ENCODE results near the gene LNPEP.
A peak's percentile ranks its signal among the peaks of the same experiment; 100 is the strongest.

LNPEP gene

GRCh38 chr5:96973532-96974401 is 37.9 kb downstream of the LNPEP start:
- Histone ChIP-seq H3K9ac (ENCODE audit: insufficient read length, low read depth) (no peak overlapping the region), H3K36me3 (ENCODE audit: insufficient read depth, insufficient read length, low read length) (no peaks in the 10 kb centered on the region)

GRCh38 chr5:96975656-96976055 is 39.8 kb downstream of the LNPEP start:
- peaks cover 4% of the 10 kb centered on the region for H3K36me3 ChIP-seq (ENCODE audit: insufficient read depth, insufficient read length, low read length)
- TF ChIP-seq YY1 (IDR thresholded peaks at IDR 0.05; ENCODE audit: insufficient read depth, insufficient read length) (no peak), ZNF274 (IDR thresholded peaks at IDR 0.05; ENCODE audit: low read depth, low read length) (no peak), SUZ12 (IDR thresholded peaks at IDR 0.05; ENCODE audit: extremely low read depth, insufficient read depth, insufficient read length) (no peak)
- no peaks in the 10 kb centered on the region for H3K27me3 ChIP-seq (ENCODE audit: insufficient read depth, insufficient read length)
- H3K9me3 ChIP-seq (ENCODE audit: insufficient read depth, low read length) = no peaks in the 10 kb centered on the region
- no peak for DNase-seq (ENCODE audit: low read depth, low spot score)
- H3K9ac ChIP-seq (ENCODE audit: insufficient read length, low read depth) = no peak overlapping the region
- no peak overlapping the region for H3K4me3 ChIP-seq (ENCODE audit: insufficient read length, low read depth)
- H3K4me1 ChIP-seq (ENCODE audit: insufficient read depth, insufficient read length) = no peaks in the 10 kb centered on the region

More at GRCh38 chr5:96973532-96974401, 37.9 kb downstream of the LNPEP start:
- no peak for DNase-seq (ENCODE audit: low read depth, low spot score)
- H3K9me3 ChIP-seq (ENCODE audit: insufficient read depth, low read length) = no peaks in the 10 kb centered on the region
- no peak overlapping the region for H3K4me3 ChIP-seq (ENCODE audit: insufficient read length, low read depth)
- no peaks in the 10 kb centered on the region for H3K27me3 ChIP-seq (ENCODE audit: insufficient read depth, insufficient read length)
- TF ChIP-seq YY1 (IDR thresholded peaks at IDR 0.05; ENCODE audit: insufficient read depth, insufficient read length) (no peak), ZNF274 (IDR thresholded peaks at IDR 0.05; ENCODE audit: low read depth, low read length) (no peak), SUZ12 (IDR thresholded peaks at IDR 0.05; ENCODE audit: extremely low read depth, insufficient read depth, insufficient read length) (no peak)
- no peaks in the 10 kb centered on the region for H3K4me1 ChIP-seq (ENCODE audit: insufficient read depth, insufficient read length)

DNA sequence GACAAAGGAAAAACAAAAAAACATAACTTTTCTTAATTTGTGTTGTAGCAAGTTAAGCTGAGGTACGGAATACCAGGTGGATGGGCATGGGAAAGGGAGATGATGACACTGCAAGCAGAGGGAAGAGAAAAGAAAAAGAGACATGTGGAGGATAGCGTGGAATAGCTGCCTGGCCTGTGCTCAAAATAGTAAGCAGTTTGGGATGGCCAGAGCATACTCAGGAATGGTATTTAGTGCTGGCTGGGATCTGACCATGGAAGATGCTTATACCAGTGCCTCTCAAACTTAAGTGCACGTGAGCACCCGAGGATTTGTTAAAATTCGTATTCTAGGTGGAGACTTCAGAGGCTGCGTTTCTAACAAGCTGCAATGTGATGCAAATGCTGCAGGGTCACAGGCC is 41.3 kb downstream of the LNPEP start:
- H3K4me3 ChIP-seq (ENCODE audit: insufficient read length, low read depth) = no peak overlapping the region
- TF ChIP-seq SUZ12 (IDR thresholded peaks at IDR 0.05; ENCODE audit: extremely low read depth, insufficient read depth, insufficient read length) (no peak), YY1 (IDR thresholded peaks at IDR 0.05; ENCODE audit: insufficient read depth, insufficient read length) (no peak), ZNF274 (IDR thresholded peaks at IDR 0.05; ENCODE audit: low read depth, low read length) (no peak)
- DNase-seq (ENCODE audit: low read depth, low spot score) = no peak
- peak overlapping the region; percentile 36 for H3K9ac ChIP-seq (ENCODE audit: insufficient read length, low read depth)
- no peaks in the 10 kb centered on the region for H3K9me3 ChIP-seq (ENCODE audit: insufficient read depth, low read length)
- H3K4me1 ChIP-seq (ENCODE audit: insufficient read depth, insufficient read length) = no peaks in the 10 kb centered on the region
- H3K27me3 ChIP-seq (ENCODE audit: insufficient read depth, insufficient read length) = no peaks in the 10 kb centered on the region
- peaks cover 4% of the 10 kb centered on the region for H3K36me3 ChIP-seq (ENCODE audit: insufficient read depth, insufficient read length, low read length)

GRCh38 chr5:96978812-96979449 is 43.1 kb downstream of the LNPEP start:
- Histone ChIP-seq H3K4me1 (ENCODE audit: insufficient read depth, insufficient read length) (no peaks in the 10 kb centered on the region), H3K9me3 (ENCODE audit: insufficient read depth, low read length) (no peaks in the 10 kb centered on the region), H3K36me3 (ENCODE audit: insufficient read depth, insufficient read length, low read length) (peaks cover 4% of the 10 kb centered on the region), H3K9ac (ENCODE audit: insufficient read length, low read depth) (no peak overlapping the region), H3K4me3 (ENCODE audit: insufficient read length, low read depth) (no peak overlapping the region), H3K27me3 (ENCODE audit: insufficient read depth, insufficient read length) (no peaks in the 10 kb centered on the region)
- no peak for TF ChIP-seq ZNF274 (IDR thresholded peaks at IDR 0.05; ENCODE audit: low read depth, low read length)
- no peak for TF ChIP-seq SUZ12 (IDR thresholded peaks at IDR 0.05; ENCODE audit: extremely low read depth, insufficient read depth, insufficient read length)
- TF ChIP-seq YY1 (IDR thresholded peaks at IDR 0.05; ENCODE audit: insufficient read depth, insufficient read length) = no peak
- DNase-seq (ENCODE audit: low read depth, low spot score) = no peak

DNA sequence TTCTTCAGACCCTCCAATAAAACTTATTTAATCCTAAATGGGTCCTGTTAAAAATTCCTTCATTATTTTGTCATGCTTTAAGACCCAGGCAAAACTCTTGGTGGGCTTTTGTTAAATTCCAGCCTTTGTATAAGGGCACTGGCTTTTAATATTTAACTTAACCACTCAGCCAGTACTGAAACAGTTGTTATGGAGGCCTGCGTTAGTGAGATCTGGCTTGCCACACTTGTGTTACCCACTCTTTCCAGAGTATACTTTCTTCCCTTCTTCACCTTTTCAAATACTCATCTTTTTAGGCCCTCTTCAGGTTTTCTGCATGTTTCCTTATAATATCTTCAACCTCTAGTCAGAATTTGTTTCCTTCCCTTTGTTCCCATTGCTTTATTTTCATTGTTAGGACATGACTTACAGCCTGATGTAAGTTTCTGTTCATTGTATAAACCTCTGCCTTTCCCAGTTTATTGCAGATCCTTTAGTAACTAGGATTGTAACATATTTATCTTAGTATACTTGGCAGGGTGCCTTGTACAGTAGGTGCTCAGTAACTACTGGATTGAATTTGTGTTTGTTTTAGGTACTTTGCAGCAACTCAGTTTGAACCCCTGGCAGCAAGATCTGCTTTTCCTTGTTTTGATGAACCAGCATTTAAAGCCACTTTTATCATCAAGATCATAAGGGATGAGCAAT is 48.8 kb downstream of the LNPEP start:
- H3K9ac ChIP-seq (ENCODE audit: insufficient read length, low read depth) = no peak overlapping the region
- no peak for TF ChIP-seq YY1 (IDR thresholded peaks at IDR 0.05; ENCODE audit: insufficient read depth, insufficient read length)
- no peak for TF ChIP-seq SUZ12 (IDR thresholded peaks at IDR 0.05; ENCODE audit: extremely low read depth, insufficient read depth, insufficient read length)
- TF ChIP-seq ZNF274 (IDR thresholded peaks at IDR 0.05; ENCODE audit: low read depth, low read length) = no peak
- H3K4me3 ChIP-seq (ENCODE audit: insufficient read length, low read depth) = no peak overlapping the region
- H3K9me3 ChIP-seq (ENCODE audit: insufficient read depth, low read length) = no peaks in the 10 kb centered on the region
- DNase-seq (ENCODE audit: low read depth, low spot score) = no peak
- H3K27me3 ChIP-seq (ENCODE audit: insufficient read depth, insufficient read length) = no peaks in the 10 kb centered on the region
- peaks cover under 1% of the 10 kb centered on the region for H3K36me3 ChIP-seq (ENCODE audit: insufficient read depth, insufficient read length, low read length)
- H3K4me1 ChIP-seq (ENCODE audit: insufficient read depth, insufficient read length) = no peaks in the 10 kb centered on the region

- H3K9me3 ChIP-seq (ENCODE audit: insufficient read depth, low read length) = no peaks in the 10 kb centered on the region
- no peaks in the 10 kb centered on the region for H3K36me3 ChIP-seq (ENCODE audit: insufficient read depth, insufficient read length, low read length)
- TF ChIP-seq YY1 (IDR thresholded peaks at IDR 0.05; ENCODE audit: insufficient read depth, insufficient read length) (no peak), ZNF274 (IDR thresholded peaks at IDR 0.05; ENCODE audit: low read depth, low read length) (no peak), SUZ12 (IDR thresholded peaks at IDR 0.05; ENCODE audit: extremely low read depth, insufficient read depth, insufficient read length) (no peak)
- DNase-seq (ENCODE audit: low read depth, low spot score) = no peak
- no peak overlapping the region for H3K4me3 ChIP-seq (ENCODE audit: insufficient read length, low read depth)
- H3K4me1 ChIP-seq (ENCODE audit: insufficient read depth, insufficient read length) = no peaks in the 10 kb centered on the region
- no peaks in the 10 kb centered on the region for H3K27me3 ChIP-seq (ENCODE audit: insufficient read depth, insufficient read length)
- no peak overlapping the region for H3K9ac ChIP-seq (ENCODE audit: insufficient read length, low read depth)
These were observed 50.6 kb downstream of the LNPEP start for GRCh38 chr5:96986450-96986849.

DNA sequence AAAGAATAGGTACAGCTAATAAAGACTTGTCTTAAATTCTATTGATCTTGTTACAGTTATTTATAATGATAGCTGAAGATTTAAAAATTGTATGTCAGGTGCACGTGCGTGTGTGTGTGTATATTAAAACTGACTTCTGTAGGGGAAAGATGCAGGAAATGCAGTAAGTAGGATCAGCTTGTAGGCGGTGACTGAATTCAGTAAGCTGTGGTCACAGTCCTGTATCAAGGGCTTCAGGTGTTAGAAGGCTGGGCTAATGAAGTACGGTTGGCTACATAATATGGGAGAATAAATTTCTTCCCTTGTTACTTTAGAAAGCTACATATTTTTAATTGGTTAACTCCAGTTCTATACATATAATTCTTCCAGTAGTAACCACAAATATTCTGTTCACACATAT is 54.2 kb downstream of the LNPEP start:
- TF ChIP-seq ZNF274 (IDR thresholded peaks at IDR 0.05; ENCODE audit: low read depth, low read length) = no peak

More for the DNA sequence above, 54.2 kb downstream of the LNPEP start:
- no peaks in the 10 kb centered on the region for H3K4me1 ChIP-seq (ENCODE audit: insufficient read depth, insufficient read length)
- H3K9me3 ChIP-seq (ENCODE audit: insufficient read depth, low read length) = no peaks in the 10 kb centered on the region
- H3K4me3 ChIP-seq (ENCODE audit: insufficient read length, low read depth) = no peak overlapping the region
- DNase-seq (ENCODE audit: low read depth, low spot score) = no peak
- H3K9ac ChIP-seq (ENCODE audit: insufficient read length, low read depth) = no peak overlapping the region
- no peaks in the 10 kb centered on the region for H3K36me3 ChIP-seq (ENCODE audit: insufficient read depth, insufficient read length, low read length)
- no peaks in the 10 kb centered on the region for H3K27me3 ChIP-seq (ENCODE audit: insufficient read depth, insufficient read length)

Data from NT2/D1 (cell line).